Measurements from ENCODE around the gene GATAD2A. TPM values are rescaled to one million over a fixed set of nuclear protein-coding genes. Genes with fewer than 3 reads are reported as not detected.

Gene GATAD2A
- total RNA-seq, 2 experiments from 2014 or later = 123 to 139 TPM

DNA sequence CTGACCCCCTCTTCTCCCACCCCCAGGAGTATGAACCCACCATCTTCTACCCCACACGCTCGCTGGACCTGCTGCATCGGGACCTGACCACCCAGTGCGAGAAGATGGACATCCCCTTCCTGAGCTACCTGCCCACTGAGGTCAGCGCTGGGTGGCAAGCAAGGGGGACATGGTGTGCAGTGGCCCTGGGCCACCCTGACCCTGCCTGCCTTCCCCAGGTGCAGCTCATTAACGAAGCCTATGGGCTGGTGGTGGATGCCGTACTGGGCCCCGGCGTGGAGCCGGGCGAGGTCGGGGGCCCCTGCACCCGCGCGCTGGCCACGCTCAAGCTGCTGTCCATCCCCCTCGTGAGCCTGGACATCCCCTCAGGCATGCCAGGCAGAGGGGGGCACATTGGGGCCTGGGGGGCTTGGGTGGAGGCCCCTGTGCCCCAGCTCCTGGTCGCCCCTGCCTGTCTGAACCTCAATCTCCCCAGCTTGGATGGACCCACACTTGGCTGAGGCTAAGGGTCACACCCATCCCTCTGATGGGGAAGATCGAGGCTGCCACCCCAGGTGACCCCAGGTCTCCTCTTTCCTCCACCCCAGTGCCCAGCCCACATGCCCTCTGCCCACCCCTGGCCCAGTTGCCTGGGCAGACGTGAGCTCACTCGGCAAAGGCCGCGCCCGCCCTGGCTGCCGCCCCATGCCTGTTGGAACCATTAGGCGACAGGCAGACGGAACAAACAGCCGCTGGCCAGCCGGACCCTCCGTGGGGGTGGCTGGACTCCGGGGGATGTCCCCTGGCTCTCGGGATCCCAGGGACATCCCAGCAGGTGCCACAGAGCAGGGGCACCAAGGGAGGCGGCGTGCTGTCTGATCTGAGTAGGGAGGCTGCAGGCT lies 130.1 kb downstream of the GATAD2A start:
- intact Hi-C loops (cut with DNase I, micrococcal nuclease) = no loop called here
- Mint-ChIP-seq H3K27ac (no peak overlapping the region), H3K27me3 (peaks cover 9% of the 10 kb centered on the region), H3K36me3 (ENCODE audit: low read depth) (peaks cover 7% of the 10 kb centered on the region), H3K9me3 (ENCODE audit: low read depth) (no peaks in the 10 kb centered on the region), H3K4me1 (peaks cover 27% of the 10 kb centered on the region), H3K4me3 (no peak overlapping the region)
- no peak for DNase-seq
- ChIA-PET CTCF (interaction anchor here (0.7 to 2.1 kb wide), 2 partner anchors 19 to 130 kb away, joined by 4 to 6 read pairs; partner anchors contain the start of gene GATAD2A), POLR2A (no interaction called here)
- ATAC-seq = no peak

DNA sequence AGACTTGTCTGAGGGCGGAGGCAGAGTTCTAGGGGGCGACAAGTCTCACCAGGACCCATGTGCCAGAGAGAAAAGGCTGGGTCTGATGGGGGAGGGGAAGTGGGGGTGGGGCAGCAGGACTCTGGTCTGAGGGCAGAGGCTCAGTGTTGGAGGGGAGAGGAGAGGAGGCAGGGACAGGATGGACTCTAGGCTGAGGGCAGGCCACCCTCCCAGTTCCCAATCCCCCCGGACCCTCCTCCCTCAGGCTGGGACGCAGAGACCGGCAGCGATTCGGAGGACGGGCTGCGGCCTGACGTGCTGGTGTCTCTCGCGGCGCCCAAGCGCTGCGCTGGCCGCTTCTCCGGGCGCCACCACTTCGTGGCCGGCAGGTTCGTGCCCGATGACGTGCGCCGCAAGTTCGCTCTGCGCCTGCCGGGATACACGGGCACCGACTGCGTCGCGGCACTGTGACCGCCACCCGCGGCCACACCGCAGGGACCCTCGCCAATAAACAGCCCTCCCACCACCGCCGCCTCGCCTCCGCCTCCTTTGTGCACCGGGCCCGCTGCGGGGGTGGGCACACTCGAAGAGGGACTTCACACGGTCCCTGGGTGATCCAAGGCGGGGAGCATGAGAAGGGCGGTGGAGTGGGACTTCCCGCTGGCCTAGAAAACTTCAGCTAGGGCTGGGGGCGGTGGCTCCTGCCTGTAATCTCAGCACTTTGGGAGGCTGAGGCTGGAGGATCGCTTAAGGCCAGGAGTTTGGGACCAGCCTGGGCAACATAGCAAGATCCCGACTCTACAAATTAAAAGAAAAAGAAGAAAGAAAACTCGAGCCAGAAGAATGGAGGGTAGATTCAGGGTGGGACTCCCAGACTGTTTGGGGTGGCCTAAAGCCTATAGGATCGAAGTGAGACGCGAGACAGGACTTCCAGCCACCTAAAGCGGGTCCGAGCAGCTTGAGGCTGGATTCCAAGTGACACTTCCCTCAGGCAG lies 131.9 kb downstream of the GATAD2A start:
- DNase-seq = no peak
- peaks cover 9% of the 10 kb centered on the region for H3K27me3 Mint-ChIP-seq
- H3K9me3 Mint-ChIP-seq (ENCODE audit: low read depth) = no peaks in the 10 kb centered on the region
- H3K36me3 Mint-ChIP-seq (ENCODE audit: low read depth) = peaks cover 3% of the 10 kb centered on the region
- peak overlapping the region; percentile 59 for H3K27ac Mint-ChIP-seq
- peaks cover 33% of the 10 kb centered on the region for H3K4me1 Mint-ChIP-seq
- H3K4me3 Mint-ChIP-seq = peak overlapping the region; percentile 23
- ChIA-PET CTCF (interaction anchor here (0.6 to 2.1 kb wide), 2 partner anchors 17 to 66 kb away, joined by 4 to 6 read pairs; no protein-coding TSS in a partner anchor), POLR2A (no interaction called here)
- no peak for ATAC-seq
- intact Hi-C loops (cut with DNase I, micrococcal nuclease) = no loop called here

DNA sequence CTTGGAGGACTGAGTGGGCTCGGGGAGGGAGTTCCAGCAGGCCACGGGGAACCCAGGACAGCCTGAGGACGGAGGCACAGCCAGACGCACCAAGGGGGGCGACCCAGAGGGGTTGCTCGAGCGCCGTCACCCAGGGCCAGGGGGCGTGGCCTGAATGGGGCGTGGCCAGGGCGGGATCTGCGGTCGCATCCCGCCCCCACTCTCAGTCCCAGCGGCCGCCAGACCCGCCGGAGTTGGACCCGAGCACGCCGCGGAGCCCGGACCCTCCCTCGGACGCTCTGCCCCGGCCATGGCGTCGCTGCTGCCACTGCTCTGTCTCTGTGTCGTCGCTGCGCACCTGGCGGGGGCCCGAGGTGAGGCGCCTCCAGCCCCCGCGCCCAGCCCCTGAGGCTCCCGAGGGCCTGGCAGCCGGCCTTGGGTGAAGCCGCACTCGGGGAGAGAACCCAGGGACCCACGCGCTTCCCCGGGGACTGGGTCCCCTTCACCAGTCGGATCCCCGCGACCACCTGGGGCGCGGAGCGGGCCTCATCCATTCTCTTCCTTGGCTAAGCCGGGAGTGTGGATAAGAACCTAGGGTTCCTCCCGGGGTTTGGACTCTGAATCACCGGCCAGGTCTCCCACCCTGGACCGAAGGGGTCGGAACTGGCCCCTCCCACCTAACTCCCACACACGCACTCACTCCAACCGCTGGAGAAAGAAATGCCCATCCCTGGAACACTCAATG lies 132.7 kb downstream of the GATAD2A start, which contains the start of gene CILP2:
Gene CILP2, plus strand, starts transcription at position 205 of the 724 bp plus-strand sequence. Its CDS starts 85 bp downstream, at position 290.
- DNase-seq (peak; percentile 62), ATAC-seq (peak; percentile 9)
- CTCF ChIA-PET = no interaction called here
- no peak within 1 kb of the TSS for H3K27ac Mint-ChIP-seq
- no peaks in the 10 kb centered on the region for H3K9me3 Mint-ChIP-seq (ENCODE audit: low read depth)
- H3K4me3 Mint-ChIP-seq = peak within 1 kb of the TSS; percentile 23
- peaks cover 11% of the 10 kb centered on the region for H3K27me3 Mint-ChIP-seq
- intact Hi-C loops (cut with DNase I, micrococcal nuclease) = no loop called here
- peaks cover 3% of the 10 kb centered on the region for H3K36me3 Mint-ChIP-seq (ENCODE audit: low read depth)
- H3K4me1 Mint-ChIP-seq = peaks cover 29% of the 10 kb centered on the region
- POLR2A ChIA-PET = no interaction called here

DNA sequence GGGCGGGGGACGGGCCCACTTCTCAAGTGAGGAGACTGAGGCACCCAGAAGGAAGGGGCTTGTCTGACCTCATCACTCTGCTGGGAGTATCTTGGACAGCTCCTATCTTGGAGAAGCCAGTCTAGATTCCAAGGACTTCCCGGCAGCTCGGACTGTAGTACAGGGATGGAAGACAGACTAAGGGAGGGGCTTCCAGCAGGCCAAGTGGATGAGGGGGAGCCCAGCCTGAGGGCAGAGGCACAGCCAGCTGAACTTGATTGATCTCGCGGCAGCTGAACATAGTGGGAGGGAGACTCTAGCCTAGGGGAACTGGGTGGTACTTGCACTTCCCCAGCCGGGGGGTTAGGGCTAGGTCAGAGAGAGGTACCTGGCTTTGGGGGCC lies 133.3 kb downstream of the GATAD2A start:
- DNase-seq (no peak), ATAC-seq (no peak)
- Mint-ChIP-seq H3K36me3 (ENCODE audit: low read depth) (peaks cover 3% of the 10 kb centered on the region), H3K4me3 (peak overlapping the region; percentile 2), H3K4me1 (peaks cover 29% of the 10 kb centered on the region), H3K27ac (no peak overlapping the region), H3K9me3 (ENCODE audit: low read depth) (no peaks in the 10 kb centered on the region), H3K27me3 (peaks cover 11% of the 10 kb centered on the region)
- ChIA-PET POLR2A (interaction anchor here (0.6 kb wide), 1 partner anchor 100 kb away, joined by 3 read pairs; no protein-coding TSS in a partner anchor), CTCF (interaction anchor here (0.6 to 0.9 kb wide), 2 partner anchors 17 to 72 kb away, joined by 3 read pairs; no protein-coding TSS in a partner anchor)
- intact Hi-C loops (cut with DNase I, micrococcal nuclease) = no loop called here

DNA sequence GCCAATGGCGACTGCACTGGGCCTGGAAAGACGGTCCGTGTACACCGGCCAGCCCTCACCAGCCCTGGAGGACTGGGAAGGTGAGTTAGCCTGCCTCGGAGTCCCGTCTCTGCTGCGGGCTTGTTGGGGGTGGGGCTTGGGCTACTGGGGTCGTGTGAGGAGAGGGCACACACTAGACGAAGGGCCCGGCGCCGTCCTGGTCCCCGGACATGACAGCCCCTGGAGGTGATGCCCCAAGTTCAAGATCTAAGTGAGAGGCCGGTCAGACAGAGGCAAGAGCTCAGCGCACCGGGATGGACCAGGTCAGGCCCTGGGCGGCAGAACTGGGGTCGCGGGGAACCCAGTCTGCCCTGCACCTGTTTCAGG lies 134.2 kb downstream of the GATAD2A start:
- H3K27me3 Mint-ChIP-seq = peaks cover 11% of the 10 kb centered on the region
- H3K27ac Mint-ChIP-seq = no peak overlapping the region
- intact Hi-C loops (cut with DNase I, micrococcal nuclease) = loop anchor here in 1 of 2 experiments (2.0 kb wide), 1 partner anchor 79 kb away; the partner anchor contains the start of gene PBX4
- H3K36me3 Mint-ChIP-seq (ENCODE audit: low read depth) = peaks cover 3% of the 10 kb centered on the region
- H3K4me3 Mint-ChIP-seq = no peak overlapping the region
- CTCF ChIA-PET = interaction anchor here (0.6 to 1.3 kb wide), 3 partner anchors 12 to 337 kb away, joined by 3 read pairs; partner anchors contain the start of gene NR2C2AP
- no peak for DNase-seq
- H3K9me3 Mint-ChIP-seq (ENCODE audit: low read depth) = no peaks in the 10 kb centered on the region
- POLR2A ChIA-PET = interaction anchor here (0.6 kb wide), 1 partner anchor 99 kb away, joined by 3 read pairs; no protein-coding TSS in a partner anchor
- no peak for ATAC-seq
- H3K4me1 Mint-ChIP-seq = peaks cover 29% of the 10 kb centered on the region

DNA sequence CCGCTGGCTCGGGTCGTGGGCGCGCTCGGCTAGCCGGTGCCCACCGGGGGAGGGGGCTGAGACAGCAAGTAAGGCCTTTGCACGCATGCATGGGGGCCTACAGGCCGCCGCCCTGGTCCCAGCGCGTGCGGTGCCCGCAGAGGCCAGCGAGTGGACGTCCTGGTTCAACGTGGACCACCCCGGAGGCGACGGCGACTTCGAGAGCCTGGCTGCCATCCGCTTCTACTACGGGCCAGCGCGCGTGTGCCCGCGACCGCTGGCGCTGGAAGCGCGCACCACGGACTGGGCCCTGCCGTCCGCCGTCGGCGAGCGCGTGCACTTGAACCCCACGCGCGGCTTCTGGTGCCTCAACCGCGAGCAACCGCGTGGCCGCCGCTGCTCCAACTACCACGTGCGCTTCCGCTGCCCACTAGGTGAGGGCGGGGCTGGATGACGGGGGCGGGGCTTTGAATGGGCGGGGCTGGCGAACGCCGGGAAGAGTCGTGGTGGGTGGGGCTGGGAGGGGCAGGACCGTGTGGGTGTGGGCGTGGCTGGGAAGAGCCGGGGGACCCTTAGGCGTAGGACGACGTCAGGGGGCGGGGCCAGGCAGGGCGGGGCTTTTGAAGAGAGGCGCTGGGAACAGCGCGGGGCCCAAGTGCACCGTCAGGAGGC lies 134.7 kb downstream of the GATAD2A start:
- ChIA-PET CTCF (interaction anchor here (1.3 to 1.6 kb wide), 2 partner anchors 12 to 13 kb away, joined by 3 to 6 read pairs; no protein-coding TSS in a partner anchor), POLR2A (no interaction called here)
- peak; percentile 30 for ATAC-seq
- DNase-seq = peak; percentile 91
- Mint-ChIP-seq H3K9me3 (ENCODE audit: low read depth) (no peaks in the 10 kb centered on the region), H3K4me1 (peaks cover 29% of the 10 kb centered on the region), H3K27ac (no peak overlapping the region), H3K4me3 (peak overlapping the region; percentile 54), H3K36me3 (ENCODE audit: low read depth) (peaks cover 3% of the 10 kb centered on the region), H3K27me3 (peaks cover 11% of the 10 kb centered on the region)
- intact Hi-C loops (cut with DNase I, micrococcal nuclease) = loop anchor here in 1 of 2 experiments (2.0 kb wide), 1 partner anchor 79 kb away; the partner anchor contains the start of gene PBX4

DNA sequence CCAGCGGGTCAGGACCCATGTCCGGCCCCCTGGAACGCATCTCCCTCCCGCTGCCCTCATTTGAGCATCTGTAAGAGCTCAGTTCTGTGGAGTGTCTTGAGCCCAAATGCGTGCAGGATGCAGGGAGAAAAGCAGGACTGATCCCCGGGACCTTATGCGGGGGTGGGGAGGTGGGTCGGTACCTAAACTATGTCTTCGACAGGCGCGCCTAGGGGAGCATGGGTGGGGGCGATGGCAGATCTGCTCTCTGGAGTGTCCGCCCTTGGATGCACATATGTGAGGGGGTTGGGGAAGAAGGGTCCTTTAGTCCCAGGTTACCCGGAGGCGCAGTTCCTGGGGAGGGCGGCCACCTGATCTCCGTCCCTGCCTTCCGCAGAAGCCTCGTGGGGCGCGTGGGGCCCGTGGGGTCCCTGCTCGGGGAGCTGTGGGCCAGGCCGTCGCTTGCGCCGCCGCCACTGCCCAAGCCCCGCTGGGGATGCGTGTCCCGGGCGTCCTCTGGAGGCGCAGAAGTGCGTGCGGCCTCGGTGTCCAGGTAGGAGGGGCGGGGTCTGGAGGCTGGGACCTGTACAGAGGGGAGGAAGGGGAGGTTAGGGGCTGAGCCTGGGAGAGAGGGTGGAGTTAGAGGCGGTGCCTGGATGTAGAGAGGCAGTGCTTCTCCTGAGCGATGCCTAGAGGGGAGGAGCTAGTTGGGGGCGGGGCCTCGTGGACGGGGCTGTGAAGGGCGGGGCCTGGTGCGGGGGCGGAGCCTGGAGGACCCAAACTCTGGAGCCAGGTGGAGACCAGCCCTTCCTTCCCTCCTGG lies 135.4 kb downstream of the GATAD2A start:
- intact Hi-C loops (cut with DNase I, micrococcal nuclease) = loop anchor here in 1 of 2 experiments (1.0 to 2.0 kb wide), 4 partner anchors 25 to 123 kb away; partner anchors contain the start of genes GMIP, NDUFA13 and PBX4
- CTCF ChIA-PET = interaction anchor here (0.6 to 1.6 kb wide), 5 partner anchors 8 to 103 kb away, joined by 3 to 6 read pairs (median 4); no protein-coding TSS in a partner anchor
- peaks cover 29% of the 10 kb centered on the region for H3K4me1 Mint-ChIP-seq
- H3K36me3 Mint-ChIP-seq (ENCODE audit: low read depth) = peaks cover 3% of the 10 kb centered on the region
- peak overlapping the region; percentile 54 for H3K4me3 Mint-ChIP-seq
- no peak overlapping the region for H3K27ac Mint-ChIP-seq
- H3K9me3 Mint-ChIP-seq (ENCODE audit: low read depth) = no peaks in the 10 kb centered on the region
- ATAC-seq (peak; percentile 94), DNase-seq (peak; percentile 93)
- POLR2A ChIA-PET = interaction anchor here (0.6 to 1.0 kb wide), 5 partner anchors 8 to 121 kb away, joined by 3 to 6 read pairs (median 3); no protein-coding TSS in a partner anchor
- peaks cover 11% of the 10 kb centered on the region for H3K27me3 Mint-ChIP-seq

DNA sequence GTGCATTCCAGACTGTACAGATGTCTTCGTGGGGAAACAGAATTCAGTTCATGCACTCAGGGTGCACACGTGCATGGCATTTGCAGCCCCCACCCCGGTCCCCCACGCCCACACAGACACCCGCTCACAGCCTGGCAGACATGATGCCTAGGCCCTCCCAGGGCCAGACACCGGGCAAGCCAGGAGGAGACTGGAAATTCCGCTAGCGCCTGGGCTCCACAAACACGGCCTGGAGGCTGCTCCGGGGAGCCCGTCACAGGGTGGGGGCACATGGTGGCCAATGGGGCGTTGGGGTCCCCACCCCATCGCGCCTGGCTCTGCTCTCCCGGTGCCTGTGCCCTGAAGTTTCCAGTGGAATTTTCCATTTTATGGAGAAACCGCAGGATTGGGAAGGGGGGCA lies 136.1 kb downstream of the GATAD2A start:
- DNase-seq (no peak), ATAC-seq (no peak)
- Mint-ChIP-seq H3K4me3 (no peak overlapping the region), H3K27ac (no peak overlapping the region), H3K9me3 (ENCODE audit: low read depth) (no peaks in the 10 kb centered on the region), H3K36me3 (ENCODE audit: low read depth) (peaks cover 3% of the 10 kb centered on the region), H3K4me1 (peaks cover 29% of the 10 kb centered on the region), H3K27me3 (peaks cover 11% of the 10 kb centered on the region)
- ChIA-PET CTCF (interaction anchor here (0.6 to 1.6 kb wide), 5 partner anchors 9 to 103 kb away, joined by 3 to 6 read pairs (median 4); no protein-coding TSS in a partner anchor), POLR2A (interaction anchor here (0.6 to 1.0 kb wide), 5 partner anchors 9 to 120 kb away, joined by 3 to 6 read pairs (median 3); no protein-coding TSS in a partner anchor)
- intact Hi-C loops (cut with DNase I, micrococcal nuclease) = loop anchor here in 1 of 2 experiments (1.0 to 2.0 kb wide), 4 partner anchors 25 to 123 kb away; partner anchors contain the start of genes GMIP, NDUFA13 and PBX4

DNA sequence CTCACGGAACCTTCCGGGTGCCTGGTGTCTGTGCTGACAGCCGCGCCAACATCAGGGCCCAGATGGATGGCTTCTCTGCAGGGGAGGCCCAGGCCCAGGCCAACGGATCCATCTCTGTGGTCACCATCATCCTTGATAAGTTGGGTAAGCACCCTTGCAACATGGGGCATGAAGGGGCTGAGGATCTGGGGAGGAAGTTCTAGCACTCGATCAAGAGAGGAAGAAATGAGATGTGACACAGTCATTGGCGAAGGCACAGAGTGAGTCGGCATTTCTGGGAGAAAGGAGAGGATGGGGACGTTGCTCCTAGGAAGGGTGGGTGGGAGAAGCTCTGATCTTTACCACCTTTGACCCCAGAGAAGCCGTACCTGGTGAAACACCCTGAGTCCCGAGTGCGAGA lies 137.0 kb downstream of the GATAD2A start:
- no peak for DNase-seq
- ChIA-PET POLR2A (no interaction called here), CTCF (interaction anchor here (2.0 kb wide), 1 partner anchor 13 kb away, joined by 4 read pairs; no protein-coding TSS in a partner anchor)
- H3K9me3 Mint-ChIP-seq (ENCODE audit: low read depth) = no peaks in the 10 kb centered on the region
- no peak for ATAC-seq
- intact Hi-C loops (cut with DNase I, micrococcal nuclease) = no loop called here
- no peak overlapping the region for H3K27ac Mint-ChIP-seq
- peaks cover 11% of the 10 kb centered on the region for H3K27me3 Mint-ChIP-seq
- peaks cover 27% of the 10 kb centered on the region for H3K4me1 Mint-ChIP-seq
- peaks cover 3% of the 10 kb centered on the region for H3K36me3 Mint-ChIP-seq (ENCODE audit: low read depth)
- no peak overlapping the region for H3K4me3 Mint-ChIP-seq

Measured in activated CD4-positive, alpha-beta T cell treated with anti-CD3 and anti-CD28 coated beads for 36 hours (primary cell).